Muscle of arm (tissue), 12 donors: Measurements from ENCODE around the gene PCBP3. TPM values are rescaled to one million over a fixed set of nuclear protein-coding genes. Genes with fewer than 3 reads are reported as not detected.

Experiments used
- DNase-seq: peaks from one replicate; pipeline ENCODE4 v3.0.0-alpha.2; 2013
- polyA plus RNA-seq, 12 donors: library from polyadenylated mRNA; unstranded; fragments of 120-200 nt; gene quantifications; one replicate each; pipeline ENCODE4 v1.2.1, GENCODE V29; 2013; ENCODE audit not compliant: insufficient read length in 12 of 12

Gene PCBP3
- polyA plus RNA-seq, 12 donors, result 0.88 to 4.2 (median 1.3) TPM; not detected in 2

DNA sequence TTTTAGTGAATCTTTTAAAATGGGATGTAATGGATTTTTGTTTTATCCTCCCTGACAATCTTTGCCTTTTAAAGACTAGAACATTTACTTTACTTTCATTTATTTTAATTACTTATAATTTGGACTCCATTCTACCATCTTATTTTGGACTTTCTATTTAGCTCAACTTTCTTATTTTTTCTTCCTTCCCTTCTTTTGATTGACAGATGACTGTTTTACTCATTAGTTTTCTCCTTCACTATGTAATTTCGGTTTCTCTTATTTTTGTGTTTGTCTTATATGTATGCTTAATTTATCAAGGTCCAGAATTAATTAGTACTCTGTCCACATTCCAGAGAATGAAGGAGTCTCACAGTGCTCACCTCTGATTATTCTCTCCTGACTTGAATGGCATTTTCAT lies 109.9 kb downstream of the PCBP3 start:
- no peak for DNase-seq

GRCh38 chr21:45756029-45756428 lies 112.5 kb downstream of the PCBP3 start:
- no peak for DNase-seq

GRCh38 chr21:45756669-45757068 lies 113.1 kb downstream of the PCBP3 start:
- no peak for DNase-seq

DNA sequence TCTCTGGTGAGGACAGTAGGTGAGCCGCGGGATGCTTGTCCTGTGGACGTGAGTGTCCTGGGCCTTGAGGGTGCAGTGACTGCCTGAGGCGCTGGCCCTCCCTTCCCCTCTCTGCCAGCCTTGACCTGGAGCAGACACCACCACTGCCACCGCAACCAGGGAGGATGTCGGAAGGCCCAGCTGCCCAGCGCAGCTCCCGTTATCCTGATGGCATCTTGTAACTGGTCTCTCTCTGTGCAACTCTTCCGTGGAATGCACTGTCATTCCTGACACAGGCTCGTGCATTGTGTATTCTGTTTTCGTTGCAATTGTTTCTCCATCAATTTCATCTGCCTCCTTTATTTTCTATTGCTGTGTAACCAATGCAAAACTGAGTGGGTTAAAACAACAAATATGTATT lies 118.2 kb downstream of the PCBP3 start:
- DNase-seq, result no peak

GRCh38 chr21:45763074-45763473 lies 119.5 kb downstream of the PCBP3 start:
- DNase-seq, result no peak

DNA sequence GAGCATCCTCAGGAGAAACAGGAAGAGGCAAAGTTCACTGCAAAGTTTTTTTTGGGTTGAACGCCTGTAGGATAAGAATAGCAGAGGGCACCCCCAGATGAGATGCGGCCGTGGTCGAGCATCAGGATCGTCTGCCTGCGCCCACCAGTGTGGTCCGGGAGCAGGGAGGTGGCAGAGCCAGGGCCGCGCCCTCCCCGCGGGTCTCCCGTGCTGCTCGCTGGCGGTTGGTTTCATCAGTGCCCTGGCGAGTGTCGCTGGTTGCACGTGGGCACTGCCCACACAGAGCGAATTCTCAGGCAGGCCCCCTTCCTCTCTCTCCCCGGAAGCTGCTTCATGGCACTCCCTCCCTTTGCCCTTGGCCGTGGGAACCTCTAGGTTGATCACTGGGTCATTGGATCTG lies 120.0 kb downstream of the PCBP3 start:
- no peak for DNase-seq

DNA sequence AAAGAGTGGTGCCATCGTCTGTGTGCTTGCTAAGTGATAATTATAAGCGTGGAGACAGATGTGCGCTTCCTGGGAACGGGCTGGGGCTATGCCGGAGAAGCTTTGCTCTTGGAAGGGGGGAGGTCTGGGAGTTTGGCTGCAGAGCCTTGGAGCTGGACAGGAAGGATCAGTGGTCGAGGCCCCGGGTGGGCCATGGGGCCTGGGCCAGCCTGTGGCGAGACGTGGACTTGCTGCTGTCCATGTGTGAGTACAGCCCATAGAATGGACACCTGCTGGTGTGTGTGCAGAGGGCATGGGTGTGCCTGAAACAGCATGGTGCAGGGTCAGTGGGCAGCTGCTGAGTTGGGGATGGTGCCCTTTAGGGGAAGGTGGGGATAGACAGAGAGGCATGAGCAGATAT lies 121.3 kb downstream of the PCBP3 start:
- no peak for DNase-seq

- no peak for DNase-seq
Observed at GRCh38 chr21:45765375-45765774, 121.8 kb downstream of the PCBP3 start.

DNA sequence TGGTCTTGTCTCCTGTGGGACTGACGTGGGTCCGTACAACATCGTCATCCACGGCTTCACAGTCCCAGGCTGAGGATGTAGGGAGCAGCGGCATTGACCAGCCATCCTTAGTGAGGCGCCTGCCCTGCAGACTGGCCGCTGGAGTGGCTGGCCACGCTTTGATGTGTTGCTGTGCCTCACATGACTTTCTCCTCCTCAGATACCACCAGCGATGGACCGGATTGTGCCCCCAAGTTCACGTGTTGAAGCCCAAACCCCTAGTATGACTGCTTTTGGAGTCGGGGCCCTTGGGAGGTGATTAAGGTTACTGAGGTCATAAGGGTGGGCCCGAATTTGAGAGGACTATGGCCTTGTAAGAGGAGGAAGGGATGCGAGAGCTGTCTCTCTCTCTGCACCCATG lies 122.5 kb downstream of the PCBP3 start:
- DNase-seq, result no peak

DNA sequence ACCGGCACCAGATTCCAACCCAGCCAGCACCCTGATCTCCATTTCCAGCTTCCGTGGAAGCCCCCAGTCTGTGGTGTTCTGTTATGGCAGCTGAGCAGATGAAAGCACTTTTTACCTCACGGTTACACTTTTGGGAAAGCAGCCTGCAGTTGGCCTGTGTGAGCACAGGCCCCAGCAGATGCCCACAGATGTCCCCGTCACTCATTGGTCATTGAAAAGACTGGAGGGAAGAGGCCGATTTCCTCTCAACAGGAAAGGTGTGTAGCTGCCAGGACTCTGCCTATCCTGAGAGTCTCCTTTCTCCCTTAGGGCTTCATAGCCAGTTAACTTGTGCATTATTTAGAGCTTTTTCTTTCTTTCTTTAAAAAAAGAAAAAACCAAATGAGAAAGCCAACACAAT lies 123.0 kb downstream of the PCBP3 start:
- no peak for DNase-seq

- DNase-seq, result no peak
Observed at GRCh38 chr21:45767071-45768006, 123.8 kb downstream of the PCBP3 start.

DNA sequence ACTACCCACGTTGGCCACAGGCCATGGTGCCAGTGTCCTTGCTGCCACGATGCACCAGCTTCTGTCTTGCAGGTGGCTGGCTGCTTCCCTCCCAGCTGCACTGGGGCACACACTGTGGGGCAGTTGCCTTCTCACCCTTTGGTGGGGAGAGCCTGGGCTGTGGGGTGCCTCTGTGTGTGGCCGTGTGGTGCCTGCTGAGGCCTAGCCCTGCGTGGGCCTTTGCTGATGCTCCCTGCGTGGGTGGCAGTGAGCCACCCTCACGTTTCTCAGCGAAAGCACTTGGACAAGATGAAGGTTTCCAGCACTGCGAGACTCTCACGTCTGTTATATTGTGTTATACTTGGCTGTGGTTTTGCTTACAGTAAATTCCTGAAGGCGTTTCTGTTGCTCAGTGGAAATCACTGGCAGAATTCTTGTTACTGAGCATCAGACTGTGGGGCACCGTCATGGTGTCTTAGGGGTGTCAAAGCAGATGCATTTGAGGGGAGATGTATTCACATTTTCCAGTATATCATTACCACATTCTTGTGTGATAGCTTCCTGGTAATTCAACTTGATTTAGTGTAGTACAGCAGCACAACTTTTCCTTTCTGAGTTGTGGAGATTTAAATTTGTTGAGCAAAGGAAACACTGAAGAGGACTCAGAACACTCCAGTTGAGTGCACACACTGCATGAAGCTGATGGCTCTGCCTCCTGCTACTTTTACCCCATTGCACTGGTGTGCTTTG lies 124.7 kb downstream of the PCBP3 start:
- no peak for DNase-seq

- DNase-seq, result no peak
Observed at GRCh38 chr21:45768740-45769048, 125.2 kb downstream of the PCBP3 start.

DNA sequence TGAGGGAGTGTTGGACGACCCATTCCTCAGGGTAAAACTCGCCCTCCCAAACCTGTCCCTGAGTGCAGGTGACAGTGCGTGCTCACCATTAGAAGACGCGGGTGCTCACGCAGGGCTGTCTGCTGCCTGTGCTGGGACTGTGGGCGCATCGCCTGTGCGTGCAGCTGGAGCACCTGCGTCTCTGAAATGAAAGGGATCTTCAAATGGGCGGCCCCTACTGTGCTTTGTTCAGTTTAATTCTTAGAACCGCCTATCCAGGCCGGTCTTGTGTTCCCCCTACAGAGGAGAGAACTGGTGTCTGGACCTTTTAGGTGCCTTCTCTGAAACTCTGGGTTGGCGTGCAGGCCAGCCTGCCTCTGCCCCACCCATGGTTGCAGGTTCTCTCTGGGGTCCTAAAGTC lies 125.8 kb downstream of the PCBP3 start:
- DNase-seq, result no peak

DNA sequence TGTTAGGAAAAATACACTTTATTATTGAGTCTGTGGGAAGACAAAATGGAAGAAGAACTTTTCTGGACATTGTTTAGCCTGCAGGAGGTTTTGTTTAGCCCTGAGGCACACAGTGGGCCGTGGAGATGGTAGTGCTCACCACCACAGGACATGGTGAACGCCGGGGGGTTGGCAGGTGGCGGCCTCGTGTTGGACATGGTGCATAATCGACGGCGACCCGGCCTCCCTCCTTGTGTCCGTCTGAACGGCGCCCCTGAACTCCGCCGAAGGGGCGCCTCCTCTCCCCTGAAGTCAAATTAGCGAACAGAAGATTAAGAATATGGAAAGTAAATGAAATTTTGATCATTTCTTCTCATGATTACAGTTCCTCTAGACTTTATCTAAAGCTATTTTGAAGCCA lies 126.4 kb downstream of the PCBP3 start:
- DNase-seq, result no peak

DNA sequence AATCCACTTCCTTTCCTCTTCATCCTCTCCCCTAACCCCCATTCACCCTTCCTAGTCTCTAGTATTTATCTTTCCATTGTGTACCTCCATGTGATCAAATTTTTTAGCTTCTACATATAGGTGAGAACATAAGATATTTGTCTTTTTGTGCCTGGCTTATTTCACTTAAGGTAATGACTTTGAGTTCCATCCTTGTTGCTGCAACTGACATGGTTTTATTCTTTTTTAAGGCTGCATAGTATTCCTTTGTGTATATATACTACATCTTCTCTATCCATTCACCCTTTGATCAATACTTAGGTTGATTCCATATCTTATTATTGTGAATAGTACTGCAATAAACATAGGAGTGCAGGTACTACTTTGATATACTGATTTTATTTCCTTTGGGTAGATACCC lies 128.7 kb downstream of the PCBP3 start:
- DNase-seq, result no peak

DNA sequence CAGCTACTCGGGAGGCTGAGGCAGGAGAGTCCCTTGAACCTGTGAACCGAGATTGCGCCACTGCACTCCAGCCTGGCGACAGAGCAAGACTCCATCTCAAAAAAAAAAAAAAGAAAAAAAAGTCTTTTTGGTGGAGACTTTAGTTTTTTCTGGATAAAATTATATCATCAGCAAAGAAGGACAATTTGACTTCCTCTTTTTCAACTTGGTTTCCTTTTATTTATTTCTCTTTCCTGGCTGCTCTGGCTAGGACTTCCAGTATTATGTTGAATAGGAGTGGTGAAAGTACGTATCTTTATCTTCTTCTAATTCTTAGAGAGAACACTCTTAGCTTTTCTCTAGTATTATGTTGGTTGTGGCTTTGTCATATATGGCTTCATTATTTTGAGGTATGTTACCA lies 130.8 kb downstream of the PCBP3 start:
- DNase-seq, result no peak

DNA sequence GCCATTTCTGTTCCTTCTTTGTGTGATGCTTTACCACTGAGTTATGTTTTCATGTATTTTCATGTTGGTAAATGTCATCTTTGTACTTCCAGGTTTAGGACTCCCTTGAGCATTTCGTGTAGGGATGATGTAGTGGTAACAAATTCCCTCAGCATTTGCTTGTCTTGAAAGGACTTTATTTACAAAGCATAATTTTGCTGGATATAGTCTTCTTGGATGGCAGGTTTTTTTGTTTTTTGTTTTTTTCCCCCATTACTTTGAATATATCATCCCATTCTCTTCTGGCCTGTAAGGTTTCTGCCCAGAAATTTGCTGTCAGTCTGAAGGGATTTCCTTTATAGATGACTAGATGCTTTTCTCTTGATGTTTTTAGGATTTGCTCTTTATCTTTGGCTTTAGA lies 133.4 kb downstream of the PCBP3 start:
- no peak for DNase-seq

DNA sequence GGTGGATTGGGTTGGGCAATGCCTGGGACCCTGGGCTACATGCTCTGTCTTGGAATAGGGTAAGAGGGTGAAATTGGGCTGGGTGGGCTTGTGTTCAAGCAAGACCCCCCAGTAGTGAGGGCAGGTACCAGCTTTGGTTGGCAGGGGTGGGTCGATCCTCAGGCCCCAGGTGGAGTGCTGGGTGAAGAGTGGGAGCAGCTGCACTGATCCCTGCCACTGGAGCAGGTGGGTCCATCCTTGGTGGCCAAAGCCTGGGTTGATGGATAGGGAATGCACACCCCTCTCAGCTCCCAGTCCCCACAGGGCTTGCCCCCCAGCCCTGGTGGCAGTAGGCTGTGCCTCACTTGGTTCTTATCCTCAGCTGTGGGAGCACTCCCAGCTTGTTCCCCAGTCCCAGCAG lies 135.2 kb downstream of the PCBP3 start:
- no peak for DNase-seq

GRCh38 chr21:45779226-45779625 lies 135.7 kb downstream of the PCBP3 start:
- no peak for DNase-seq

DNA sequence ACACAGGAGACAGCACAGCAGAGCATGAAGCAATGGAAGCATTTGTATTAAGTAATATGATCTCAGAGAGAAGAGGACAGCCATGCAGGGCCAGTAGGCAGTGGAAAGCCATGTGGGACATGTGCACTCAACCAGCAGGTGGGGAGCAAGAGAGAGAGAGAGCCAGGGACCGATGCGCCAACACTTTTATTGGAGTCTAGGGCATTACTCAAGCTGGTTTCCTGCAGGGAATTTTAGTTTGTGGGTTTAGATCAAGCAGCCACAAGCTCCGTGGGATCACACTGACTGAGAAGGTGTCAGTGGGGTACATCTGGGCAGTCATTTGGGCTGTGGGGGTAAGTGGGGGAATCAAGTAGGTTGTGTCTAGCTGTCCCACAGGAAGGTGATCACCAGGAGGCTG lies 137.1 kb downstream of the PCBP3 start:
- no peak for DNase-seq

GRCh38 chr21:45781741-45782140 lies 138.2 kb downstream of the PCBP3 start:
- no peak for DNase-seq

- no peak for DNase-seq
Observed at GRCh38 chr21:45786660-45787059, 143.1 kb downstream of the PCBP3 start.

DNA sequence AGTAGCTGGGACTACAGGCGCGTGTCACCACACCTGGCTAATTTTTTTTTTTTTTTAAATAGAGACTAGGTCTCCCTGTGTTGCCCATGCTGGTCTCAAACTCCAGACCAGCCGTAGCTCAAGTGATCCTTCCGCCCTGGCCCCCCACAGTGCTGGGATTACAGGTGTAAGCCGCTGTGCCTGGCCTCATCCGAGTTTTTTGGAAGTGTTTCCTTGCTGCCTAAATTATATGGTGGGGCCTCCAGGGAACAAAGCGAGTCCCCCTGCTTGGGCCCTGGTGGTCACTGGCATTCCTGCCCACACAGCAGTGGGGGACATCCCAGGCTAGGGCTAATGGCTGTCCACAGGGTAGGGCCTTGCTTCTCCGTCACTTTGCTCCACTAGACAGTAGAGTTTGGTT lies 143.8 kb downstream of the PCBP3 start:
- no peak for DNase-seq
